GM12878 (cell line): ENCODE results near the gene BCAS3. TPM values are rescaled to one million over a fixed set of nuclear protein-coding genes. Genes with fewer than 3 reads are reported as not detected.
A peak's percentile ranks its signal among the peaks of the same experiment; 100 is the strongest.

ENCODE experiments used
- ATAC-seq: fragments of 200-7000 bp; cut with Tn5 transposase; 3 replicates; pipeline ENCODE4 v1.9.1; 2020; ENCODE audit warnings: mild to moderate bottlenecking, moderate library complexity
- BruUV-seq: library from RNA; stranded (reverse); fragments of 400-500 nt; replicated peaks from 2 replicates; lab custom pipeline; 2021; lab: Mats Ljungman, UMichigan
- CTCF ChIA-PET: fragments of 300-600 bp; sonication (Branson Sonifier 250); formaldehyde crosslinking; extraction: SDS; loops from one replicate; lab custom pipeline; 2021; ENCODE audit warnings: inconsistent platforms; lab: Yijun Ruan, JAX
- POLR2A ChIA-PET: fragments of 350-600 bp; formaldehyde crosslinking; extraction: SDS; loops from one replicate; lab custom pipeline; 2021; ENCODE audit warnings: inconsistent platforms; lab: Charles Lee
- RAD21 ChIA-PET: fragments of 300-600 bp; sonication (Branson Sonifier 250); formaldehyde crosslinking; loops from one replicate; lab custom pipeline; 2023; ENCODE audit warnings: antibody characterized with exemption; ENCODE audit not compliant: unreplicated experiment; lab: Charles Lee
- SMC1A ChIA-PET: fragments of 300-600 bp; sonication (Branson Sonifier 250); formaldehyde crosslinking; loops from one replicate; lab custom pipeline; 2023; ENCODE audit not compliant: unreplicated experiment, uncharacterized antibody; lab: Charles Lee
- DNase-seq: peaks from one replicate; pipeline ENCODE4 v3.0.0-alpha.2; 2011; ENCODE audit warnings: low read depth, low spot score
- FAIRE-seq: peaks from 3 replicates; lab custom pipeline; 2011; peaks lifted over from hg19 to GRCh38; lab: Jason Lieb, UNC
- H2AFZ ChIP-seq: 2 replicates; pipeline ENCODE4 v1.6.0; 2011; ENCODE audit warnings: low read depth, low read length, control low read depth; ENCODE audit not compliant: control insufficient read depth
- H3K27ac ChIP-seq: 2 replicates; pipeline ENCODE4 v1.5.1; 2011; ENCODE audit warnings: control low read depth; ENCODE audit not compliant: control insufficient read depth, insufficient read depth
- H3K27me3 ChIP-seq, 2 experiments: replicated peaks in 1 of 2; 2 replicates each; pipeline versions ENCODE4 v1.6.0 to v1.6.1; 2011; ENCODE audit warnings: low read length in 1 of 2; ENCODE audit not compliant: control insufficient read depth in 2 of 2, insufficient read depth in 2 of 2
- H3K36me3 ChIP-seq, 2 experiments: 2 replicates each; pipeline ENCODE4 v1.5.1; 2011; ENCODE audit warnings: low read length in 1 of 2; ENCODE audit not compliant: control insufficient read depth in 2 of 2, insufficient read depth in 2 of 2
- H3K4me1 ChIP-seq: 2 replicates; pipeline ENCODE4 v1.6.1; 2011; ENCODE audit warnings: mild to moderate bottlenecking, low read length, moderate library complexity, mixed read lengths; ENCODE audit not compliant: control insufficient read depth, insufficient read depth
- H3K4me2 ChIP-seq: 2 replicates; pipeline ENCODE4 v1.6.0; 2011; ENCODE audit warnings: control low read depth; ENCODE audit not compliant: control insufficient read depth, insufficient read depth
- H3K4me3 ChIP-seq: fragments of 200-600 bp; sonication (generic); 2 replicates; pipeline ENCODE4 v1.5.1; 2016
- H3K79me2 ChIP-seq: 2 replicates; pipeline ENCODE4 v1.6.0; 2011; ENCODE audit warnings: low read length; ENCODE audit not compliant: control insufficient read depth, insufficient read depth
- H3K9ac ChIP-seq: 2 replicates; pipeline ENCODE4 v1.8.0; 2011; ENCODE audit warnings: low read length, control low read depth, mixed read lengths; ENCODE audit not compliant: control insufficient read depth, insufficient read depth
- H3K9me3 ChIP-seq: replicated peaks from 3 replicates; pipeline ENCODE4 v1.5.1; 2011; ENCODE audit warnings: mild to moderate bottlenecking, low read length; ENCODE audit not compliant: control insufficient read depth, insufficient read depth
- H4K20me1 ChIP-seq: 2 replicates; pipeline ENCODE4 v1.6.0; 2011; ENCODE audit not compliant: control insufficient read depth, insufficient read depth
- ESRRA ChIP-seq: IDR thresholded peaks from 2 replicates; pipeline ENCODE4 v1.6.1; 2012; ENCODE audit warnings: mild to moderate bottlenecking, low read length, improper control_type of control experiment
- ETV6 ChIP-seq, 2 experiments: fragments of 450-650 bp in 1 of 2; IDR thresholded peaks in 1 of 2; conservative IDR thresholded peaks in 1 of 2; 2 replicates each; pipeline ENCODE4 v1.6.1; 2014; ENCODE audit warnings: antibody characterized with exemption in 1 of 2, borderline replicate concordance in 1 of 2, low read depth in 1 of 2, mild to moderate bottlenecking in 1 of 2, moderate library complexity in 1 of 2
- POLR2AphosphoS2 ChIP-seq: IDR thresholded peaks from 2 replicates; pipeline ENCODE4 v1.6.1; 2011; ENCODE audit warnings: low read depth, mild to moderate bottlenecking, low read length, improper control_type of control experiment, moderate library complexity
- POU2F2 ChIP-seq: IDR thresholded peaks from 3 replicates; pipeline ENCODE4 v1.6.1; 2011; ENCODE audit warnings: low read depth, mild to moderate bottlenecking, low read length, borderline replicate concordance
- YY1 ChIP-seq: IDR thresholded peaks from 2 replicates; pipeline ENCODE4 v1.6.1; 2011; ENCODE audit warnings: low read depth, mild to moderate bottlenecking, low read length
- WGBS: methylation state at CpG from one replicate; pipeline ENCODE4 v1.1.6; 2016; ENCODE audit warnings: low lambda C conversion rate; ENCODE audit not compliant: insufficient replicate concordance, insufficient coverage; ENCODE audit errors: missing lambda C conversion rate; 5-methylcytosine and 5-hydroxymethylcytosine counted together
- in situ Hi-C: fragments of 300-500 bp; cut with MboI; formaldehyde crosslinking; loops from 9 replicates; pipeline ENCODE4 v1.14.3; 2018; ENCODE audit warnings: mixed read lengths
- intact Hi-C: fragments of 100-400 bp; cut with micrococcal nuclease; formaldehyde crosslinking; loops from one replicate; pipeline ENCODE4 v1.14.2; 2022; ENCODE audit not compliant: unreplicated experiment
- polyA plus RNA-seq, 11 experiments: library from polyadenylated mRNA; depleted of rRNA in 4 of 11; unstranded in 6 of 11; stranded (reverse) in 5 of 11; fragments of >200 nt; fragmentation: Nextera tagmentation in 4 of 11; fragmentation: Illumina TruSeq in 1 of 11; extraction: Ambion mirVana in 4 of 11; extraction: Trizol in 1 of 11; gene quantifications; 1 replicate in 1 of 11; 2 replicates in 10 of 11; pipeline versions ENCODE4 v1.2.1 to v1.2.3, GENCODE V29; 2011 to 2016; ENCODE audit warnings: inconsistent platforms in 2 of 11, missing spikeins in 2 of 11, low read depth in 1 of 11
- total RNA-seq, 4 experiments: library from RNA; depleted of rRNA in 3 of 4; stranded (reverse); fragments of >200 nt in 3 of 4; fragmentation: Illumina TruSeq in 1 of 4; extraction: Trizol in 1 of 4; gene quantifications; 2 replicates each; pipeline versions ENCODE4 v1.2.1 to v1.2.3, GENCODE V29; 2013 to 2021

The BCAS3 gene
- total and polyA plus RNA-seq, 10 of the 15 experiments (the other 5 are each of a cell fraction or from before 2014, with no cell fraction given): 2.1 to 11.0 (median 6.6) TPM

DNA sequence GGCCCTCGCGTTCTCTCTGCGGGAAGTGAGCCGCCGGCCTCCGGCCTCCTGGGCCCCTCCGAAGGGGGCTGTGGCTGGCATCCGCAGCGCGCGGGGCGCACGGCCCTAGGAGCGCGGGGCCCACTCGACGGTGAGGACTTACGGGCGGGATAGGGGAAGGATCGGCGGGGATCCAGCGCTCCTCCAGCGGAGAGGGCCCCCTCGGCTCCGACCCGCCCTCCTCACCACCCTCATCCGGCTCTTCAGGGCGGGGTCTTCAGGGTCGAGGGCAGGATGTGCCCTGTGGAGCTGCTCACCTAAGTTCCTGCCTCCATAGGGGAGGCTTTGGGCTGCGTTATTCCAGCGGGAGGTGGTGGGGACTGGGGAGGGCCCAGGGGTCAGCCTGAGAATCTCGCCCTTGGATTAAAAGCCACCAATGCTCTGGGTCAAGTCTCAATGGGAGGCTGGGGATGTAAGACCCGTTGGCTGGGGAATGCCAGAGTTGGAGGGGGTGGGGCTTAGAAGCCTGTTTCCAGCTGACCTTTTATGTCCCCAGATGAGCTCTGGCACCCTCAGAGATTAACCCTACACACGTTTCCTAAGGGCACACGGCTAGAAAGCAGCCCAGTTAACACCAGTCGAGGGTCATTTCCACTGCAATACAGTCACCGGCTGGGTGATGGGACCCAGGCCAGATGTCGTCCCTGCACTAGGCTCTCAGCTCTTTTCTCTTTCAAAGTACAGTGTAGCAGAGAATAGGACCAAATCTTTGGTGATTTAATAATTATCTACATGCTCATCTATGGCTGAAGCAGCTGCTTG lies 735.4 kb downstream of the BCAS3 start:
- peaks cover 15 to 28% of the 10 kb centered on the region in 2 experiments for H3K27me3 ChIP-seq
- DNase-seq: no peak
- peak in 1 of 2 experiments; percentile 77; a peak in 1 of 4 replicates for TF ChIP-seq ETV6 (conservative IDR thresholded peaks at IDR 0.05 in 1 of 2, IDR thresholded peaks at IDR 0.05 in 1 of 2; ENCODE audit: borderline replicate concordance in 1 of 2, low read depth in 1 of 2)
- no peak for TF ChIP-seq ESRRA

GRCh38 chr17:61413661-61414126 lies 736.0 kb downstream of the BCAS3 start:
- ChIA-PET SMC1A (interaction anchor here (2.2 kb wide), 1 partner anchor 696 kb away, joined by 8 read pairs; no protein-coding TSS in a partner anchor), RAD21 (interaction anchor here (0.7 to 1.9 kb wide), 2 partner anchors 423 to 696 kb away, joined by 3 to 8 read pairs; no protein-coding TSS in a partner anchor), CTCF (interaction anchor here (0.6 to 2.4 kb wide), 6 partner anchors 34 to 678 kb away, joined by 3 to 7 read pairs (median 4); no protein-coding TSS in a partner anchor), POLR2A (no interaction called here)
- Histone ChIP-seq H3K4me3 (no peak overlapping the region), H4K20me1 (no peaks in the 10 kb centered on the region), H2AFZ (no peak overlapping the region), H3K9ac (no peak overlapping the region), H3K4me1 (peaks cover 4% of the 10 kb centered on the region; the same call in 1 of the 2 replicates), H3K36me3 (no peaks in the 10 kb centered on the region), H3K9me3 (peaks cover 1% of the 10 kb centered on the region; the same call in 1 of the 3 replicates), H3K27ac (no peak overlapping the region), H3K4me2 (no peak overlapping the region; the same call in 1 of the 2 replicates), H3K27me3 (peaks cover 11 to 22% of the 10 kb centered on the region in 2 experiments), H3K79me2 (no peaks in the 10 kb centered on the region)
- ATAC-seq (no peak), FAIRE-seq (no peak), DNase-seq (no peak)
- in situ Hi-C loops (loop anchor here (10.0 kb wide), 1 partner anchor 691 kb away; no protein-coding TSS in a partner anchor), intact Hi-C loops (no loop called here)
- no peak for TF ChIP-seq YY1
- TF ChIP-seq POU2F2: no peak
- TF ChIP-seq POLR2AphosphoS2: no peak
- 77% methylated on average over 8 of the region's 8 CpGs for WGBS
- BruUV-seq: no TSS peak

More for the DNA sequence above, 735.4 kb downstream of the BCAS3 start:
- Histone ChIP-seq H3K4me3 (peak overlapping the region; percentile 54; the same call in 1 of the 2 replicates), H4K20me1 (no peaks in the 10 kb centered on the region), H3K36me3 (no peaks in the 10 kb centered on the region), H2AFZ (peak overlapping the region; percentile 64), H3K79me2 (no peaks in the 10 kb centered on the region), H3K9ac (no peak overlapping the region), H3K4me1 (peaks cover 4% of the 10 kb centered on the region; the same call in 1 of the 2 replicates), H3K27ac (no peak overlapping the region), H3K9me3 (peaks cover 1% of the 10 kb centered on the region; the same call in 1 of the 3 replicates), H3K4me2 (peak overlapping the region; percentile 78; the same call in 1 of the 2 replicates)
- 30% methylated on average over 37 of the region's 38 CpGs for WGBS
- no peak for ATAC-seq
- ChIA-PET POLR2A (no interaction called here), RAD21 (interaction anchor here (0.6 to 1.9 kb wide), 5 partner anchors 139 to 697 kb away, joined by 3 to 8 read pairs (median 5); no protein-coding TSS in a partner anchor), SMC1A (interaction anchor here (0.6 to 2.2 kb wide), 4 partner anchors 420 to 700 kb away, joined by 3 to 8 read pairs (median 3); no protein-coding TSS in a partner anchor), CTCF (interaction anchor here (0.6 to 2.4 kb wide), 11 partner anchors 9 to 679 kb away, joined by 3 to 11 read pairs (median 4); no protein-coding TSS in a partner anchor)
- intact Hi-C loops (loop anchor here (1.0 kb wide), 2 partner anchors 138 to 424 kb away; no protein-coding TSS in a partner anchor), in situ Hi-C loops (loop anchor here (10.0 kb wide), 1 partner anchor 692 kb away; no protein-coding TSS in a partner anchor)
- FAIRE-seq: no peak
- no TSS peak for BruUV-seq
